ENCODE measurements around the gene ADARB2. TPM values are rescaled to one million over a fixed set of nuclear protein-coding genes. Genes with fewer than 3 reads are reported as not detected.

Gene ADARB2
- total RNA-seq, 1 donor from 2014 or later: not detected

DNA sequence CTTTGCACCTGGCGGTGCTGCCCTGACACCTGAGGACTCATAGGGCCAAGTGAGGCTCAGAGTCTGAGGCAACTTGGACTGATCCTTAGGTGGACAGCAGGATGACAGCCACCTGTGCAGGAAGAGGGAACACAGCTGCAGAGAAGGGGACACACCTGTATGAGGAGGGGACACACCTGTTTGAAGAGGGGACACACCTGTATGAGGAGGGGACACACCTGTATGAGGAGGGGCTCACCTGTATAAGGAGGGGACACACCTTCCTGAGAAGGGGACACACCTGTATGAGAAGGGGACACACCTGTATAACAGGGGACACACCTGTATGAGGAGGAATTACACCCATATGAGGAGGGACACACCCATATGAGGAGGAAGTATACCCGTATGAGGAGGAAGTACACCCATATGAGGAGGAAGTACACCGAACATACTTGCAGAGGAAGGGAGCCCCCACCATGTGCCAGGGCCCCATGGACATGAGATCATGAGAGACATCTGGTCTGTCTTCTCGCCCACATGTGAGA is 285.9 kb downstream of the ADARB2 start:
- DNase-seq (ENCODE audit: low spot score in 2 of 2): no peak
- Histone ChIP-seq H3K9me3 (no peaks in the 10 kb centered on the region), H3K4me1 (no peaks in the 10 kb centered on the region), H3K36me3 (no peaks in the 10 kb centered on the region), H3K27ac (no peak overlapping the region), H3K27me3 (no peaks in the 10 kb centered on the region), H3K4me3 (no peak overlapping the region)
- TF ChIP-seq, protein P1, sequence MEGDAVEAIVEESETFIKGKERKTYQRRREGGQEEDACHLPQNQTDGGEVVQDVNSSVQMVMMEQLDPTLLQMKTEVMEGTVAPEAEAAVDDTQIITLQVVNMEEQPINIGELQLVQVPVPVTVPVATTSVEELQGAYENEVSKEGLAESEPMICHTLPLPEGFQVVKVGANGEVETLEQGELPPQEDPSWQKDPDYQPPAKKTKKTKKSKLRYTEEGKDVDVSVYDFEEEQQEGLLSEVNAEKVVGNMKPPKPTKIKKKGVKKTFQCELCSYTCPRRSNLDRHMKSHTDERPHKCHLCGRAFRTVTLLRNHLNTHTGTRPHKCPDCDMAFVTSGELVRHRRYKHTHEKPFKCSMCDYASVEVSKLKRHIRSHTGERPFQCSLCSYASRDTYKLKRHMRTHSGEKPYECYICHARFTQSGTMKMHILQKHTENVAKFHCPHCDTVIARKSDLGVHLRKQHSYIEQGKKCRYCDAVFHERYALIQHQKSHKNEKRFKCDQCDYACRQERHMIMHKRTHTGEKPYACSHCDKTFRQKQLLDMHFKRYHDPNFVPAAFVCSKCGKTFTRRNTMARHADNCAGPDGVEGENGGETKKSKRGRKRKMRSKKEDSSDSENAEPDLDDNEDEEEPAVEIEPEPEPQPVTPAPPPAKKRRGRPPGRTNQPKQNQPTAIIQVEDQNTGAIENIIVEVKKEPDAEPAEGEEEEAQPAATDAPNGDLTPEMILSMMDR (IDR thresholded peaks at IDR 0.05): no peak
- intact Hi-C loops (cut with DNase I): no loop called here

DNA sequence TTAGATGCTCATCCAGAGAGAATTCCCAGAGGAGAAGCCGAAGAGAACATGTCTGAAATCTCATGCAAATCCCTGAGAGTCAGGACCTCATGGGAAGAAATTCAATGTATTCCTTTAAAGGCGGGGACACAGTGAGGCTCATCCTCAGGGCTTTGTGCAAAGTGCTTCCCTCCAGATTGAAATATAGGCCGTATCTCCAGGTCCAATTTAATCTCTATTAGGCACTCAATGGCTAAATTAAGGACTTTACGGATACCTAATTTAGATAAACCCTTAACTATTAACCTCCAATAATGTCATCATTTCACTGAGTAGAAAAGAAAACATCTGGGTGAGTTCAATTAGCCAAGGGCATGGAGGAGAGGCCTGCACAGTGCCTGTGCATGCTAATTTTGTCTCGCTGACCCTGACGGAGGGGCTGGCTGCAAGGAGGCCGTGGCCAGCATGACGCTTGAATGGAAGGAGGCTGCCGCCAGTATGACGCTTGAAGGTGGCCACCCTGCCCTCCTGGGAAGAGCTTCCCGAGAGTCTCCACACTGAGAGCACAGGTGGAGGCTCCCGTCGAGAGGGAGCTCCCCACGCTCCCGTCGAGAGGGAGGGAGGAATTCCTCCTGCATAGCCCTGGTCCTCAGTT is 287.6 kb downstream of the ADARB2 start:
- H3K27ac ChIP-seq: no peak overlapping the region
- no peaks in the 10 kb centered on the region for H3K27me3 ChIP-seq
- H3K4me1 ChIP-seq: no peaks in the 10 kb centered on the region
- no peaks in the 10 kb centered on the region for H3K9me3 ChIP-seq
- H3K36me3 ChIP-seq: no peaks in the 10 kb centered on the region
- DNase-seq (ENCODE audit: low spot score in 2 of 2): no peak
- intact Hi-C loops (cut with DNase I): no loop called here
- TF ChIP-seq, protein P1 (IDR thresholded peaks at IDR 0.05): no peak
- H3K4me3 ChIP-seq: no peak overlapping the region

DNA sequence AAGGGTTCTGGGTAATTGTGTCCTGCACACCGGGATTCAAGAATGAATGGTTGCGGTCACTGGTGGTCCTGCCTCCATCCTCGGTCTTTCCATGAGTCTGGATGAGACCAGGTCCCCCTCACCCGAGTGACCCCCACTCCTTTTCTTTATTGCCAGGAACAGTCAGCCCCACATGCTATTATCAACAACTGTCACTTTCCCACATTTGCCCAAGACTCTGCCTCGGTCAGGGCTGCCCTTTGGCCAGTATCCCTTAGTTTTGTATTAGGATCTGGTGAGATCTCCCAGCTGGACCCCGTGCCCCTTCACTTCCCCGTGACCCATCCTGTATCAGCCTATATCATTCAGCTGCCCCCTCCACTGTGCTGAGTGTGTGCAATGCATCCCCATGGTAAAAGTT is 288.3 kb downstream of the ADARB2 start:
- no peaks in the 10 kb centered on the region for H3K27me3 ChIP-seq
- H3K27ac ChIP-seq: no peak overlapping the region
- DNase-seq (ENCODE audit: low spot score in 2 of 2): no peak
- TF ChIP-seq, protein P1 (IDR thresholded peaks at IDR 0.05): no peak
- intact Hi-C loops (cut with DNase I): no loop called here
- H3K36me3 ChIP-seq: no peaks in the 10 kb centered on the region
- H3K4me1 ChIP-seq: no peaks in the 10 kb centered on the region
- H3K4me3 ChIP-seq: no peak overlapping the region
- no peaks in the 10 kb centered on the region for H3K9me3 ChIP-seq

DNA sequence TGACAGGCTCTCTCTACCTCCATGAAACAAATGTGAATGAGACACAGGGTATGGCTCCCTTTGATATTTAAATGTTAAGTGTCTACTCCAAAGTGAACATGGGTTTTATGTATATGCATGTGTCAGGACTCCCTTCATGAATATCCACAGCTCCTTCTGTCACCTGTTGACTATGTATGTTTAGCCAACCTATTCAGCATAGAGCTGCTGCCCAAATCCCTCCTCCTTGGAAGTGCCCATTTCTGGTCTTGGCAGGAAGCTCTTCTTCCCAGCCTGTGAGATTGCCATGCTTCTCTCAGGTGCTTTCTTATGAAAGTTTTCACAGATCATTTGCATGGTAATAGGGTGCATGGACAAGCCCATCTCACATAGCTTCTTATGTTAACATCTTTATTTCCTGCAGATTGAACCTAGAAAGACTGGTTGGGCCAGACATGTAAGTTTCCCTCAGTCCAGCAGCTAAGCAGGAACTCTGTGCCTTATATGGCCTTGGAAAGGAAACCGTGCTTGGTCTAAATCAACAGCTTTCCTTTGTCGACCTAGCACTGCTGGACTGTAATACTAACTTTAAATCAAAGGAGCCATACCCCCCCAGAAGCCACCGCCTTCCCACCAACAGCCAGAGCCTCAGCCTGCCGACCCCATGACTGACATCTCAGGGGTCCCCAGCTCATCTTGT is 288.9 kb downstream of the ADARB2 start:
- no peak overlapping the region for H3K27ac ChIP-seq
- no peaks in the 10 kb centered on the region for H3K9me3 ChIP-seq
- no peaks in the 10 kb centered on the region for H3K27me3 ChIP-seq
- TF ChIP-seq, protein P1 (IDR thresholded peaks at IDR 0.05): no peak
- no peak for DNase-seq (ENCODE audit: low spot score in 2 of 2)
- no peak overlapping the region for H3K4me3 ChIP-seq
- H3K36me3 ChIP-seq: no peaks in the 10 kb centered on the region
- H3K4me1 ChIP-seq: no peaks in the 10 kb centered on the region
- intact Hi-C loops (cut with DNase I): no loop called here

DNA sequence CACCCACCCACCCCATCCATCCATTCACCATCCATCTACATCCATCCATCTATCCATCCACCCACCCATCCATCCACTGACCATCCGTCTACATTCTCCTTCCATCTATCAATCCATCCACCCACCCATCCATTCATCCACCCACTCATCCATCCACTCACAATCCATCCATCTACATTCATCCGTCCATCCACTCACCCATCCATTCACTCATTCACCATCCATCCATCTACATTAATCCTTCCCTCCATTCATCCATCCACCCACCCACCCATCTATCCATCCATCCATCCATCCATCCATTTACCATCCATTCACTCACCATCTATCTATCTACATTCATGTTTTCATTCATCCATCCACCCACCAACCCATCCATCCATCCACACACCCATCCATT is 292.5 kb downstream of the ADARB2 start:
- H3K4me1 ChIP-seq: no peaks in the 10 kb centered on the region
- H3K27me3 ChIP-seq: no peaks in the 10 kb centered on the region
- DNase-seq (ENCODE audit: low spot score in 2 of 2): no peak
- H3K9me3 ChIP-seq: no peaks in the 10 kb centered on the region
- H3K4me3 ChIP-seq: no peak overlapping the region
- intact Hi-C loops (cut with DNase I): no loop called here
- H3K36me3 ChIP-seq: no peaks in the 10 kb centered on the region
- H3K27ac ChIP-seq: no peak overlapping the region
- TF ChIP-seq, protein P1 (IDR thresholded peaks at IDR 0.05): no peak

Data from ascending aorta (tissue), 2 donors.